HG03045 (cell line): ENCODE measurements around the gene IFNA16.
"Not testable (repeated sequence)": the region's sequence is repeated elsewhere in the genome, so short reads cannot be mapped to it uniquely, and the experiment has no call there.

Experiments used
- ATAC-seq: cut with Tn5 transposase; IDR thresholded peaks from one replicate; pipeline ENCODE4 v1.9.1; 2021; ENCODE audit warnings: mild to moderate bottlenecking, moderate library complexity; ENCODE audit not compliant: unreplicated experiment

The IFNA16 gene

DNA sequence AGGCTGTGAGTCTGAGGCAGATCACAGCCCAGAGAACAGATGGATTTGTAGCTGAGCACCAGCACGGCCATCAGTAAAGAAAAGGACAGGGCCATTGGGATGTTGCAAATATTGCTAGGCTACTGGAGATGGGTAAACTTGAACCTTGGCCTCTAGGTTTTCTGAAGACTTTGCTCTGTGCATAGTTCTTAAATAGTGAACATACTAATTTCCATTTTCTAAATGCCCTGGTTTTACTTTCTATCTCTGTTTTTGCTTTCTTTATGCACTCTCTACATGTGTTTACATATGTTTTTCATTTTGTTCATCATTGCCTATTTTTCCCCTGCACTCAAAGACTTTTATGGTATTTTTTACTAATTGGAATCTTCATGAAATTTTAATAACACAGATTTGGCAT, at the start of gene IFNA16:
Gene IFNA16, minus strand, starts transcription at position 101 of the 400 bp plus-strand sequence. Its CDS starts 6 bp downstream, at position 95.
- not testable (repeated sequence) for ATAC-seq

DNA sequence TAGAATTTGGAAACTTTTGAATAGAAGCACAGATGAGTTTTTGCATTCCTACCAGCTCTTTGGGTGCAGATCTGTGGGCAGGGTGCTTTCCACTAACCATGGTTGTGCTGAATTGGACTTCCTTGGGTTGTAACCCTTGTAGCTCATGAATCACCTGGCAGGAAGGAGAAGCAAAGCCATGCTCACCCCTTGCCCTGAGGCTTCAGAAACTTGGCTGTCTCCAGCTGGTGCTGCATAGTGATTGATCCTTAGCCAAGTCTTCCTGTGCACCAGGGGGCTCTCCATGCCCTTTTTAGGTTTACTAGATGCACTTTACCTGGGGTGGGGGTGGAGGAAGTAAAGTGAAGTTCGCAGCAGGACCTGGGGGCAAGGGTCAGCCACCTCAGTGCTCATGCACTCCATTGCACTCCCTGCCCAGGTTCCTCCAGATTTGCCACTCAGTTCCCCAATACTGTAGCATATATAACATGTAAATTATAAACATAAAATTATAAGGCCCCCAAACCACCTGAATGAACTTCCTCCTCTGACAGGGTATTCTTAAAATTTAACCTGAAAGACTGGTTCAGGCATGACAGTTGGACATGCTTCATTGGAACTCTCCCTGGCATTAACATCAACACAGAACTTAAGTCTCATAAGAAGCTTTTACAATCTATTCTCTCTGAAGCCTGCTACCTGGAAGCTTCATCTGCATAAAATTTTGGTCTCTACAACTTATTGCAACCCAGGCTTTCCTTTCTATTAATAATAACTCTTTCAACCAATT, 48.5 kb upstream of the IFNA16 start:
- no peak for ATAC-seq

DNA sequence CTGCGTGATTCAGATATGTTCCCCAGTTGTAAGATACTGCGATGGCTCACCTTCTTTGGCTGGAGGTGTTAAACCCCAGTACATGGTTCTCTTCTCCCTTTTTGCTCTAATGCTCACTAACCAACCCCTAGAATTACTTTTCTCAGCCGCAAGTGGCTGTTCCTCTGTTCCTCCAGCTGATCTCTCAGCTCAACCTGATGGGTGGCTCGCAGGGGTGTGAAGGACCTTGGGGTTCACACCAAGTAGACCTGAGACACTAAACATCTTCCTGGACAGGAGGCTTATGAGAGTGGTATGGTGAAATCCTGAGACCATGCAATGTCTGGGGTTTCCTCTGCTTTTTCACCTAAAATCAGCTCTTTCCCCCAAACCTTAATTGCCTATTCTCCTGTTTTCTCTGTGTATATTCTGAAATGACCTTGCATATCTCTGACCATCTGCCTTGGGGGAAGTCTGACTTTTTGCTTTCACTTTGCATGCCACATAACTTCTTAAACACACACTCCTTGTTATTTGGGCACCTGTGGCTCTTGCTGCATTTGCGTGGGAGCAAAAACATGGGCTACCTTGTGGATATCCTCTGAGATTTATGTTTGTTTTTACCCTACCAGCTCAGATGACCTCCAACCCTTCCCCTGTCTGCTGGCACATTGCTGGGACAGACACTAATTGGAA, 38.6 kb upstream of the IFNA16 start:
- no peak for ATAC-seq

DNA sequence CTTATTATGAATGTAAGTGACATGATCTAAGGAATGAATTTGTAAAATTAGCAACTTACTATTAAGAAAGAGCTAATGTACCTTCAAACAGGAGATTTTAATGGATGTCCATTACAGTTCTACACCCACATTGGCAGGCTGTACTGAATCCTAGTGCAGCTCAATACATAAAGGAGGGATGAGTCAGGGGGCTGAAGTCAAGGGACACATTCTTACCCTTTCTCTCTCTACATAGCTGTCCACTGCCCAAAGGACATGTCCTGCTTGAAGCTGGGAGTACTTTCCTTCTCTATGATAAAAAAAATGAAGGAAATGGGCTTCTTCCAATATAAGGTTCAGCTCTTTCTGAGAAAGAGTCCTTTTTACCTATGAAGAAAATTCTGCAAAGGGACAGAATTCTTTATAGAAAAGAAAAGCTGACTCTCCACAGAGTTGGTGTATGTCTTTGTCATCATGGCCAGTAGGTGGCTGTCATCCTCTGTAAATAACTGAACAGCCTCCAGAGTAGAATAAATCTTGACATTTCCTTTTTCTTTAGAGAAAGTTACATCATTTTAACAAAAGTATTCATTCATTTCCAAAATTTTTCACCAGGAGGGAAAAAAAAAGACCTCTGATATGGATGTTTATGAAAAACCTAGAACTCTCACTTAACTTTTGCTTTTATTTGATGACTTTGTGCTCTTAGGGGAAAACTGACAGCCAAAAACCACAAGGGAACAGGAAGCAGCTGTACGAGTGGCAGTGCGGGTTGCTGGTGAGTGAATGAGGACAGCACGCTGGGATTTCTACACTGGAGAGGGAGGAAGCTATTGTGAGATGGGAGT, 35.8 kb upstream of the IFNA16 start:
- no peak for ATAC-seq

DNA sequence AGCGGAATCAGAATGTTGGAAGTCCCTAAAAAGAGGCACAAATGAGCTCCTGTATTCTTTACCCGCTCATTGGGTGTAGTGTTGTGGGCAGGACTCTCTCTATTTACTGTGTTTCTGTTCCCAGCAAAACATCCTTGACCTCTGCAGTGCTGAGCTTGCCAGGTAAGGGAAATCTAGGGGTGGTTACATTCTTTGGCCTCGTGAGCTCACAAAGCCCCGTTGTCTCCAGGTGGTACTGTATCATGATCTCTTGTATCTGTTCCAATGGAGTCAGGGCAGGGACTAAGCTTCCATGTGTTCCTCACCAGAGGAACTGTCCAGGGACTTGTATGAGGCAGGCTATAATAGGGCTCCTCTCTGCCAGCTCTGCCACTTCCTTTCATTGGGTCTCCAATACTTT, 34.5 kb upstream of the IFNA16 start:
- no peak for ATAC-seq

DNA sequence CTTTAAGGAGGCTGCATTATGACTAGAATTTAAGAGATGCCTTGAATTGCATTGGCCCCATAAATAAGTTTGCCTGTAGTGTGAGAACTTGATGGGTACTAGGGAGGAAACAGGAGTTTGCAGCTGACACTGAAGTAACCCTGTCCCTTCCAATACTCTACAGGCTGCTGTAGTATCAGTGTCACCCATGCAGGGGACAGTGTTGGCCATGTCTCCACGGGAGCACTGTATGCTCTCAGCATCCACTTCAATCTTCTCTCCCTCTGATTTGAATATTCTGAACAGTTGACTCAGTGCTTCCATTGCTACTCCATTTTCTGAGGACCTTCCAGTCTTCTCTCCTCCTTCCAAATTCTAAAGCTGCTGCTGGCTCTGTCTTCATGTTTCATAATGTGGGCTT, 34.1 kb upstream of the IFNA16 start:
- ATAC-seq = no peak

DNA sequence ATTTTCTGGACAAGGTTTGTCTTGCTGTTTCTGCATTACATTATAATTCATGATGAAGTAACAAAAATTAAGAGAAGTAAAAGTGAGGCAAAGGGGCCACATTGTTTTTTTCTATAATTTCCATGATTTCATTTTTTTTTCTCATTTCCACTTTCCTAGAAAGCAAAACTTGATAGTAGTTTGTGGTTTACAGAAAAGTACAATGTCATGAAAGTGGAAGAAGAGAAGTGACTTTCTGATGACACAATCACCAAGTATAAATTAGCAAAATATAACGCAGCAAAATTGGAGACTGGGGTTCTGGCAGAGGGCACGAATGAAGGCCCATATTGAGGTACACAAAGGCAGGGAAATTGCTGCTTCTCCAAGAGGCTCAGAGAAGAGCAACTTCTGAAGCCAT, 27.7 kb upstream of the IFNA16 start:
- no peak for ATAC-seq

DNA sequence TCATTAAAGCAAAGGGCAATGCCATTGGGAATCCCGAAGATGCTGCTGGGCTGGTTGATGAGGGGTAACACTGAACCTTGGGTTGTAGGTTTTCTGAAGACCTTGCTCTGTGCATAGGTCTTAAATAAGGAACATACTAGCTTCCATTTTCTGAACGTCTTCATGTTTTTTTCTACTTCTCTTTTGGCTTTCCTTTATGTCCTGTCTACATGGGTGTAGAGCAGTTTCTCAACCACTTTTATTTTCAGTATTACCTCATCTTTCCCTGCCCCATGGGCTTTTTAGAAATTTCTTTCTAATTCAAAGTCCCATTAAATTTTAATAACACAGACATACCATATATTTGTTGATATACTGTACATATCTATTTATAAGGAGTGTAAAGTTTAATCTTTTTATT, 22.8 kb upstream of the IFNA16 start, which contains the start of gene IFNA14:
Gene IFNA14, minus strand, starts transcription at position 95 of the 400 bp plus-strand sequence. Its CDS starts 70 bp downstream, at position 25.
- ATAC-seq = no peak

DNA sequence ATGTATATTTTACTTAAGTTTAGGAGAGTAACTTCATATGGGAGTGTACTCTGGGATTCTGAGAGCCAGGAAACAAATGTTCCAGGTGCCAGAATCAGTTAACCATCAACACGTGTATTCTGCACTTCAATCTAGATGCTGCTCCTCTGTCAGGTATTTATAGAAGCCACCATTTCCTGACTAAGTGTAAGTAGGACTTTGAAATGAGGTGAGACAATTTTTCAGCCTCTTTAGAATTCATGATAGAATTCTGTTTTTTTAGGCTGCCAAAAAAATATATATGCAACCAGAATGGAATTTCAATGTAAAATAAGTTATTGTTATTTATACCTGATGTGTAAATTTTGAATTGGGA, 19.2 kb upstream of the IFNA16 start:
- ATAC-seq = not testable (repeated sequence)

DNA sequence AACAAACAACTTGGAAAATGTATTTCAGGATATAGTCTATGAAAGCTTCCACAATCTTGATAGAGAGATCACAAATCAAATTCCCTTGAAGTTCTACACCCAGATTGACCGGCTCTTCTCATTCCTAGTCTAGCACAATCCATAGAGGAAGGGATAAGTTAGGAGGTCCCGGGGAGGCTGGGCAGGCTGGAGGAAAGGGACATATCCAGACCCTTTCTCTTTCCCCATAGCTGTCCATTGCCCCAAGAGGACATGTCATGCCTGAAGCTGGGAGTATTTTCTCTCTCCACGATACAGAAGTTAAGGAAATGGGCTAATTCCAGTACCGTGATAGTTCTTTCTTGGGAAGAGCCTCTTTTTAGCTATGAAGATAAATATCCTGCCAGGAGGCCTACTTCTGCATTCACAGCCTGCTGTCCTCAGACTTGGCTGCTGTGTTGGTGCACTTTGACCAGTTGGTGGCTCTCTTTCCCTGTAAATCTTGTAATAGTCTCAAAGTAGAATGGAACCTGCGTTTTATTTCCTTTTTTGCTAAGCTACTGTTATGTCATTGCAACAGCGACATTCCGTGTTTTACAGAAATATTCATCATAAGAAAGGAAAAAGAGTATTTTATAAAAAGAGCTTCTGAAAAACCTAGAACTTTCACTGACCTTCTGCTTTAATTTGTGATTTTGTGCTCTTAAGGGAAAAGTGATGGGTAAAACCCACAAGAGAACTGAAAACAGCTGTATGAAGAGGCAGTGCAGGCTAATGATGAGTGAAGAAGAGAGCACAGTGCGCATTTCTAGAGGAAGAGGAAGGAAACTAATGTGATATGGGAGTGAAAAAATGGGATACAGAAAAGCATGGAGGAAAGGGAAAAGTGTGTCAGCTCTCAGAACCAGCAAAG, 18.6 kb upstream of the IFNA16 start:
- ATAC-seq = peak; percentile 66

DNA sequence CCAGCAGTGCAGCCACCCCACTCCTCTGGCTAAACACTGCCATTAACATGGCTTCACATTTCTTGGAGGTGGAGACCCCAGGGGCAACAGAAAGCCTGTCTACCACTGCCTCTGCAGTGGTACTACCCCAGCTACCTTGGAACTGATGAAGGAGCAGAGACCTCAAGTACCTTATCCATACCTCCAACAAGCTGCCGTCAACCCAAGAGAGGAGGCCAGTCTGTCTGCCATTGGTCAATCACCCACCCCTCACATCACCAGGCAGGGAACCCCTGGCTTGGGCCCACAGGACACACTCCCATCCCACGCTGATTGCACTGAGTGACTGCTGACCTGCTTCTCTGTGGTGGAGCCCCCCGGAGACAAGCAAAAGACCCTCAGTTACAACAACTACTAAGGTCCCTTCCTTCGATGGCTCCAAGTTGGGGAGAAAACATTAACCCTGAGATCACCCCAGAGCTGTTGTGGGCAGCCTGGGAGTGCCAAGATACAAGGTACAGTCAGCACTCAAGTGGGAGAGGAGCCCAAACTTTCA, 17.1 kb upstream of the IFNA16 start:
- no peak for ATAC-seq

DNA sequence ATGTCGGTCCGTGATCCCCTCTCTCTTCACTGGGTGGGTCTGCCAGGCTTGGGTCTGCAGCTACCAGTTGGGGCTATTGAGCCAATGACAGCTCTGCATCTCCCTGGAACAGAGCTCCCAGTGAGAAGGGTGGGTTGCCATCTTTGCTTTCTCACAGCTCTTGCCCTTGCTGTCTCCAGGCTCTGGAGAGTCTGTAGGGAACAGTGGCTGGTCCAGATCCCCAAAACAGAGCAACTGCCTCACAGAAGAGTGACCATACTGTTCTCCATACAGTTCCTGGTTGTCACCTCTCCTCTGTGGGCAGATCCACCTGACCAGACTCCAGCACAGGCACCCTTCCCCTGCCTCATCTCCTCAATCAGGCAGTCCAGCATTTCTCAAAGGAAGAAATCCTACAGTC, 16.1 kb upstream of the IFNA16 start:
- ATAC-seq = no peak

DNA sequence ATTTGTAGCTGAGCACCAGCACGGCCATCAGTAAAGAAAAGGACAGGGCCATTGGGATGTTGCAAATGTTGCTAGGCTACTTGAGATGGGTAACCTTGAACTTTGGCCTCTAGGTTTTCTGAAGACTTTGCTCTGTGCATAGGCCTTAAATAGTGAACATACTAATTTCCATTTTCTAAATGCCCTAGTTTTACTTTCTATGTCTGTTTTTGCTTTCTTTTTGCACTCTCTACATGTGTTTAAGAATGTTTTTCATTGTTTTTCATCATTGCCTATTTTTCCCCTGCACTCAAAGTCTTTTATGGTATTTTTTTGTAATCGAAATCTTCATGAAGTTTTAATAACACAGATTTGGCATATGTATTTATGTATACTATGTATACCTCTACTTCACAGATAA, 11.0 kb upstream of the IFNA16 start, which contains the start of gene IFNA17:
Gene IFNA17, minus strand, starts transcription at position 101 of the 400 bp plus-strand sequence. Its CDS starts 49 bp downstream, at position 52.
- no peak for ATAC-seq

DNA sequence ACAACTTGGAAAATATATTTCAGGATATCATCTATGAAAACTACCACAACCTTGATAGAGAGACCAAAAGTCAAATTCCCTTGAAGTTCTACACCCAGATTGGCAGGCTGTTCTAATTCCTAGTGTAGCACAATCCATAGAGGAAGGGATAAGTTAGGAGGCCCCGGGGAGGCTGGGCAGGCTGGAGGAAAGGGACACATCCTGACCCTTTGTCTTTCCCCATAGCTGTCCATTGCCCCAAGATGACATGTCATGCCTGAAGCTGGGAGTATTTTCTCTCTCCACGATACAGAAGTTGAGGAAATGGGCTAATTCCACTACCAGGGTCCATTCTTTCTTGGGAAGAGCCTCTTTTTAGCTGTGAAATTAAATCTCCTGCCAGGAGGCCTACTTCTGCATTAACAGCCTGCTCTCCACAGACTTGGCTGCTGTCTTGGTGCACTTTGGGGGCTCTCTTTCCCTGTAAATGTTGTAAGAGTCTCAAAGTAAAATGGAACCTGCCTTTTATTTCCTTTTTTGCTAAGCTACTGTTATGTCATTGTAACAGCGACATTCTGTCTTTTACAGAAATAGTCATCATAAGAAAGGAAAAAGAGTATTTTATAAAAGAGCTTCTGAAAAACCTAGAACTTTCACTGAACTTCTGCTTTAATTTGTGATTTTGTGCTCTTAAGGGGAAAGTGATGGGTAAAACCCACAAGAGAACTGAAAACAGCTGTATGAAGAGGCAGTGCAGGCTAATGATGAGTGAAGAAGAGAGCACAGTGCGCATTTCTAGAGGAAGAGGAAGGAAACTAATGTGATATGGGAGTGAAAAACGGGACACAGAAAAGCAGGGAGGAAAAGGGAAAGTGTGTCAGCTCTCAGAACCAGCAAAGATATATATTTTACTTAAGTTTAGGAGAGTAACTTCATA, 3.4 kb downstream of the IFNA16 start:
- peak; percentile 64 for ATAC-seq

DNA sequence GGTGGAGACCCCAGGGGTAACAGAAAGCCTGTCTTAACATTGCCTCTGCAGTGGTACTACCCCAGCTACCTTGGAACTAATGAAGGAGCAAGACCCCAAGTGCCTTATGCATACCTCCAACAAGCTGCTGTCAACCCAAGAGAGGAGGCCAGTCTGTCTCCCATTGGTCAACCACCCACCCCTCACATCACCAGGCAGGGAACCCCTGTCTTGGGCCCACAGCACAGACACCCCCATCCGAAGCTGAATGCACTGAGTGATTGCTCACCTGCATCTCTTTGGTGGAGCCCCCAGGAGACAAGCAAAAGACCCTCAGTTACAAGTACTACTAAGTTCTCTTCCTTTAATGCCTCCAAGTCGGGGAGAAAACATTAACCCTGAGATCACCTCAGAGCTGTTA, 5.0 kb downstream of the IFNA16 start:
- ATAC-seq = not testable (repeated sequence)

DNA sequence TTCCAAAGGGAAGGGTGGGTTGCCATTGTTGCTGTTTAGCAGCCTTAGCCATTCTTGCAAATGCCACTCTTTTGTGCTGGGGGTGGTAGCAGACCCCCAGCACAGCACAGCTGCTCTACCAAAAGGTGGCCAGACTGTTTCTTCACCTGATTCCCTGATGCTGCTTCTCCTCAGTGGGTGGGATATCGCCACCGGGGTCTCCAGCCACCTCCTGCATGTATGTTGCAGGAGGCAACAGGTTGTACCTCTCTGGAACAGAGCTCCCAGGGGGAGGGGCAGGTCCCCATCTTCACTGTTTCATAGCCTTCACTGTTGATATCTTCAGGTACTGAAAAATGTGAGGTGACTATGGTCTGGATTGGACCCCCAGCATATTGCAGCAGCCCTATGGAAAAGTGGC, 6.3 kb downstream of the IFNA16 start:
- not testable (repeated sequence) for ATAC-seq

DNA sequence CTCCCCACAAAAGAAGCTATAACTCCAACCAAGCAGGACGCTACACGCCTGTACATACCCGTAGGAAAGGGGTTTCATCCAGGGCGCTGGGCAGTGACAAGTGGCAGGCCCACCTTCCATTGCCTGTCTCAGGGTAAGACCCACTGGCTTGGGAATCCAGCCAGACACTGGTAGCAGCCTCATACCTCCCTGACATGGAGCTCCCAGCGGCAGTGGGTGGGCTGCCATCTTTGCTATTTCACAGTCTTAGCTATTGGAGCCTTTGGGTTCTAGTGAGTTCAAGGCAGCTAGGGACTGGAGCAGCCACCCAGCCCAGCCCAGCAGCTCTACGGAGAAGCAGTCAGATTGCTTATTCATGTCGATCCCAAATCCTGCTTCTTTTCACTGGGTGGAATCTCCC, 6.8 kb downstream of the IFNA16 start:
- no peak for ATAC-seq

DNA sequence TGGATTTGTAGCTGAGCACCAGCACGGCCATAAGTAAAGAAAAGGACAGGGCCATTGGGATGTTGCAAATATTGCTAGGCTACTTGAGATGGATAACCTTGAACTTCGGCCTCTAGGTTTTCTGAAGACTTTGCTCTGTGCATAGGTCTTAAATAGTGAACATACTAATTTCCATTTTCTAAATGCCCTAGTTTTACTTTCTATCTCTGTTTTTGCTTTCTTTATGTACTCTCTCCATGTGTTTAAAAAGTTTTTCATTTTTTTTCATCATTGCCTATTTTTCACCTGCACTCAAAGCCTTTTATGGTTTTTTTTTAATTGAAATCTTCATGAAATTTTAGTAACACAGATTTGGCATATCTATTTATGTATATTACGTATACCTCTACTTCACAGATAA, 10.1 kb downstream of the IFNA16 start, which contains the start of gene IFNA10:
Gene IFNA10, minus strand, starts transcription at position 101 of the 400 bp plus-strand sequence. Its CDS starts 46 bp downstream, at position 55.
- ATAC-seq = not testable (repeated sequence)

DNA sequence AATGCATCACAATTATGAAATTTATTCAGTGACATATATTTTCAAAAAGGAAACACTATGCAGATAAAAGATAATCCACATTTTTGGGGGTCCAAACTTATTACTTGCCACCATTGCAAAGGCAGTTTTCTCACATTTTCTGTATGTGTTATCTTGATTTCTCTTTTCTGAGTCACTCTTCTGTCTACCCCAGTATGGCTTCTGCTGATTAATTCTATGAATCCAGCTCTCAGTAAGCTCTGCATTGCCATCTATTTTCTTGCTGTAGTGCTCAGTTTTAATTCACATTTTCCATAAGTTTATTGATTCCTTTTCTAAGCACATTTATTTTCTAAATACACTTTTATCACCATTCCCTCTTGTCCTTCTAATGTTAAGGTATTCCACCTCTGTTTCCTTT, 11.9 kb downstream of the IFNA16 start:
- no peak for ATAC-seq
